ENCODE results near the gene ZNF800.
"Not testable (repeated sequence)": the region's sequence is repeated elsewhere in the genome, so short reads cannot be mapped to it uniquely, and the experiment has no call there.

Gene ZNF800, protein sequence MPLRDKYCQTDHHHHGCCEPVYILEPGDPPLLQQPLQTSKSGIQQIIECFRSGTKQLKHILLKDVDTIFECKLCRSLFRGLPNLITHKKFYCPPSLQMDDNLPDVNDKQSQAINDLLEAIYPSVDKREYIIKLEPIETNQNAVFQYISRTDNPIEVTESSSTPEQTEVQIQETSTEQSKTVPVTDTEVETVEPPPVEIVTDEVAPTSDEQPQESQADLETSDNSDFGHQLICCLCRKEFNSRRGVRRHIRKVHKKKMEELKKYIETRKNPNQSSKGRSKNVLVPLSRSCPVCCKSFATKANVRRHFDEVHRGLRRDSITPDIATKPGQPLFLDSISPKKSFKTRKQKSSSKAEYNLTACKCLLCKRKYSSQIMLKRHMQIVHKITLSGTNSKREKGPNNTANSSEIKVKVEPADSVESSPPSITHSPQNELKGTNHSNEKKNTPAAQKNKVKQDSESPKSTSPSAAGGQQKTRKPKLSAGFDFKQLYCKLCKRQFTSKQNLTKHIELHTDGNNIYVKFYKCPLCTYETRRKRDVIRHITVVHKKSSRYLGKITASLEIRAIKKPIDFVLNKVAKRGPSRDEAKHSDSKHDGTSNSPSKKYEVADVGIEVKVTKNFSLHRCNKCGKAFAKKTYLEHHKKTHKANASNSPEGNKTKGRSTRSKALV

DNA sequence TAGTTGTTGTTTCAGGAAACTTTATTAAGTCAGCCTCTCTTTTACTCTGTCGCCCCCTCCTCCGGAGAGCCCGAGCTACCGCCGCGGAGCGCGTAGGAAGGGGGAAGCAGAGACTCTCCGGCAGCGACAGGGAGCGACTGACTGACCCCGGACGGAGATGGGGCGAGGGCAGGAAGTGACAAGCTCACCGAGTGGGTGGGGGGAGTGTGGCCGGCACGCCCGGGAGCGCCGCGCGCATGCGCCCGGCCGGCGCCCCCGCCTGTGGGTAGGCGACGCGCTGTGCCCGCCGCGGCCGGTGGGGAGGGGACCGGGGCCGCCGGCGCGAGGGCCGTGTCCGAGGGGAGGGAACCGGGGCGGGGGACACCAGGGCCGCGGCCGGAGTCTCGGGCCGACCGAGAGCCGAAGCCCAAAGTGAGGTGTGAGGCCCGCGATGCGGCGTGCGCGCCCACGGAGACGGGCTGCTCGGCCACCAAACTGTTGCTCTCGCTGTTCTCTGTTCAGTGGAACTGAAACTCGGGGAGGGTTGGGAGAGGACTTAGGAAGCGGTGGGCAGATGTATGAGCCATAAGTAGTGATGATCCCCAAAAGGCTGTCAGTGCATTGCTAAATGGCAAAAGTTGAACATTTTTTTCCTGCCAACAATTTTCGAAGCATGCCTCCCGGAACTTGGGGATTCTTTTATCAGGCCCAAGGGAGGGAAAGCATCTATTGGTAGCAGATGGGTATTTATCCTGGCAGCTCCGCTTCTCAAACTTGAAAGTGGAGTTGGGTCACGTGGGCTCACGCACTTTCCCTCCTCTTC, at the start of gene ZNF800:
Gene ZNF800, minus strand, starts transcription at position 143 of the 802 bp plus-strand sequence. CDS start 1,151 bp downstream, outside the sequence.
- peak; percentile 94 for DNase-seq (ENCODE audit: low spot score)

DNA sequence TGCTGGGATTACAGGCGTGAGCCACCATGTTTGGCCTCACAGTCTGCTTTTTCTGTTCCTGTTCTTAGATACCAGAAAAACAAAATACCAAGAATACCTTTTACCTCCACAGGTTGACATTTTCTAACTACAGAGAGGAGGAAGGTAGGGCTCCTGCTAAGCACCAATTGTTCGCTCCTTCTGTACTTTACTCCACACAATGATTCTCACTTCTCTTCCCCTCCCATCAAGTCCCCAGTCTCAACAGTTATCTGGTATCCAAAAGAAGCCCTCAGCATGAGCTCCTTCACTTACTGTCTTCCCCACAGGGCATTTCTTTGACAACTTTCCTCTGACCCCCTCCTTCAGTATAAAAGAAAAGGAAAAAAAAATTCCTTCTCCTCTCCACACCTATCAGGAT, 47.7 kb upstream of the ZNF800 start:
- no peak for DNase-seq (ENCODE audit: low spot score)

DNA sequence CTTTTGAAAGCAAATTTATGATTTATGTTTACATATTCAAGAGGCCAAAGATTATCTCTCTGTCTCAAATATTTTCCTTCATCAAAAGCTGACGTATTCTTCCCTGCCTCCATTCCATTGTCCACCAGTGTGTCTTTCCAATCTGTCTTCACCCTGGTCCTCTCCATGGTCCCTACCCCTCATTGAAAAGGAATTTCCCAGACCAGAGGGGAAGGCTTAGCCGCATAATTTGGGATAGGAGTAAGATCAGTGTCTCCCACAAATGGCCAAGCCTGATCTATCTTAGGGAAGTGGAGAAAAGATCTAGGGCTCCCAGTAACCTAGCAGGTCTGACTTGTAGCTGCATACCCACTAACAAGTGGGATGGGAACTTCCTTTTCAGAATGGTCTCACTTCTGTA, 46.3 kb upstream of the ZNF800 start:
- DNase-seq (ENCODE audit: low spot score): no peak

DNA sequence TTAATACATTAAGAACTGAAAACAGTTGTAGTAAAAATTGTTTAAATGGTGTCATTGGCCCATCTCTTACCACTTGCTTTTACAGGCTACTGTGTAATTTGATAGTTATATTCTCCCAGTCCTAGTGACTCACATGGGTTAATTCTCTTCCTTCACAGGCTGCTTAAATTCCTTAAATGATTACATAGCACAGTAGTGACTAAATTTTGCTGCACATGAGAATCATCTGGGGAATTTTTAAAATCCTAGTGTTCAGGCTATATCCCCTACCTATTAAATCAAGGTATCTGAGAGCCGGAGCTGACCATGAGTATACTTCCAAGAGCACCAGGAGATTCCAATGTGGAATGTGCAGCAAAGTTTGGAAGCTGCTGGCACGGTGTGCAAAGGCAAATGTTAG, 45.3 kb upstream of the ZNF800 start:
- no peak for DNase-seq (ENCODE audit: low spot score)

DNA sequence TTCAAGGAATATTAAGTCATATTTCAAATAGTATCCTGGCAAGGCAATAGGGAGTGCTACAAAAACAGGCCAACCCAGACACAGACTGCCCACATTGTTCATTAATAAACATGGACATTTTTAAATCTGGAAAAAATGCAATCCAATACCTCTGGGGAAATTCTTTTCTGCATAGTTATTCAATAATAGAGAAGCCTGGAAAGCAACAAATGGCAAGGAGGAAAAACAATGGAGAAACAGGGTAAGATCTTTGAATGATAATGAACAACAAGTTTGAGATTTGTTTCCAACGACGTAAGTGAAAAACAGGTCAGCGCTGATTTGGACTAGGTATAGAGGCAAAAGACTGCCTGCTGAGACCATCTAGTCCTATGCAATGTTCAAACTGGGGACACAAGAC, 44.7 kb upstream of the ZNF800 start:
- no peak for DNase-seq (ENCODE audit: low spot score)

DNA sequence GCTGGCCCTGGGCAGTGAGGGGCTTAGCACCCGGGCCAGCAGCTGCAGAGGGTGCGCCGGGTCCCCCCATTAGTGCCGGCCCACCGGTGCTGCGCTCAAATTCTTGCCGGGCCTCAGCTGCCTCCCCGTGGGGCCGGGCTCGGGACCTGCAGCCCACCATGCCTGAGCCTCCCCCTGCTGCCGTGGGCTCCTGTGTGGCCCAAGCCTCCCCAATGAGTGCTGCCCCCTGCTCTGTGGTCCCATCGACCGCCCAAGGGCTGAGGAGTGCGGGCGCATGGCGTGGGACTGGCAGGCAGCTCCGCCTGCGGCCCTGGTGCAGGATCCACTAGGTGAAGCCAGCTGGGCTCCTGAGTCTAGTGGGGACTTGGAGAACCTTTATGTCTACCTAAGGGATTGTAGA, 36.8 kb upstream of the ZNF800 start:
- not testable (repeated sequence) for DNase-seq (ENCODE audit: low spot score)

DNA sequence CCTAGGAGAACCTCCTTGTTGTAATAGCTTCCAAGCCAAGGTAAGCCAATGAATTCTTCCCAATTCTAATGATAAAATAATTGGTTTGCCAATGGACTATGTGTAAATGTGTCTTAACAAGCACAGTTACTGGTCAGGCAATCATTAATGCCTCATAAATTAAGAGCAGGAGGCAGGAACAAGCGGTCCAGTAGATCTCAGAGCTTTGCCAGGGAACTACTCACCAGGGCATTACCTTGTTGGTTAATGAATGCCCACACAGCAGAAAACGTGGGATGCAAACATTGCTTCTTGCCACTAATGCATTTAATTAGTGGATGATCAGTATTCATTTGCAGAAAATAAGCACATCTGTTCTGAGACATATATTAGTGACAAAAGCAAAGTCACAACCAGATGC, 26.7 kb upstream of the ZNF800 start:
- DNase-seq (ENCODE audit: low spot score): no peak

DNA sequence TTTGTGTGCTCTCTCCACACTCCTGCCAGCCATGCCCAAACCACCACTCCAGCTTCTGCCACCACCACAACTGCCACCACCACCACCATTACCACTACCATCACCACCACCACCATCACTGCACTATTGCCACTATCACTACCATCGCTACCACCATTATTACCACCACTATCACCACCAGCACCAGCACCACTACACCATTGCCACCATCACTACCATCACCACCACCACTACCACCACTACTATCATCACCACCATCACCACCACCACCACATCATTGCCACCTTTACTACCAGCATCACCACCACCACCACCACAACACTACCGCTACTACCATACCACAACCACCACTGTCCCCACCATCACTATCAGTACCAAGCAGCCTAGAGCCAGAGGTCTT, 26.0 kb upstream of the ZNF800 start:
- no peak for DNase-seq (ENCODE audit: low spot score)

DNA sequence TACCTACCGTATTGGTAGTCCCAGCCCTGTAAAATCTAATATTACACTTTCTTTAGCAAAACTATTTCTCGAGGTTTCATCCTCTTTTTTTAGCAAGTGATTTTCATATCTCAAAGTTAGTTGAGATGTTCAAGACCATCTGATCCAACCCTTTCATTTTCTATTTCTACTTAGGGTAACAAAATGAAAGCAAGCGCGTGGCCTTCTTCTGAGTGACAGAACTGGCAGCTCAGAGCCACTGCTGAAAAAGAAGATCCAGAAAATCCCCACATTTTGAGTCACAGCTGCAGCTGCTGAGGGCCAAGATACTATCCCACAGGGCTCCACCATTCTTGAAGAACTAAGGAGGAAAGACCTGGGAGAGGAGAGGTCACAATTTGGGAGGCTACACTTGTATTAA, 24.8 kb upstream of the ZNF800 start:
- no peak for DNase-seq (ENCODE audit: low spot score)

DNA sequence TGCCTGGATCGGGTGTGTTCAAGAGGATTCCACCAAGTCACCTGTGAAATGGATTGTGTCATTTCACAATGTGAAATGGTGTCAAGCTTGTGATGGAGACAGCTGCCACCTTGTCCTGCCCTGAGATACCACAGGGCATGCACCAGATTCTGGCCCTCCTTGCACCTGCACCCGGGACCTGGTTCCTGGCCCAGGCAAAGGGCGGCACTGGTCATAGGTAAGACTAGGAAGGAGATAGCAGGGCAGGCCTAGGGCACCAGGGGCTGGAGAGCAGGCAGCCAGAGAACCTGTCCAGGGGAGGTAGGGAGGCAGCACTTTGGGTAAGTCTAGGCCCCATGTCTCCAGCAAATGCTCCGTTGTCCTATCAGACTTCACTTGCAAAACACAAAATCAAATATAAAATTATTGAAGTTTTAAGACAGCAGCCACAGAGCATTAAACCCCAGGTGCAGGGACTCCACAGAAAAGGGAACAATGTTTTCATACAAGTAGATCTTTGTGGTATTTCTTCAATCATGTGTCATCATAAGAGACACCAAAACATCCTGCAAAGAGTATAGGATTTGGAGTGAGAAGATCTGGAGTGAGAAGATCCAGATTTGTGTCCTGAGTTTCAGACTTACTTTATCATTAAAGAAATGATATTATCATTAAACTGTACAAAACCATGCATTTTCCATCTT, 22.7 kb upstream of the ZNF800 start:
- no peak for DNase-seq (ENCODE audit: low spot score)

DNA sequence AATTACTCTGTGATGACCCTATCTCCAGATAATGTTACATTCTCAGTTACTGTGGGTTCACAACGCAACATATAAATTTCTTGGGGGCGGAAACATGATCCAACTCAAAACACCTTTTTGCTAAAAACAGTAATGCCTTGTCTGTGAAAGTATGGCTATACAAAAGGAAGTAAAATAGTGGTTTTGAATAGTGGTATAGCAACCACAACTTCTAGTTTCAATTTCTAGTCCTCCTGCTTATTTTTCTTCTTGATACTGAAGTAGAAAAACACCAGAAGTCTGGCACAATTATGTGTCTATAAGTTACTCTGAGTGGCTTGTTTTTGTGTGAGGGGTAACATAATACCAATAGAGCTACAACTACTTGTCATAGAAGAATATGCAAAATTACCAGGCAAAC, 21.5 kb upstream of the ZNF800 start:
- peak; percentile 51 for DNase-seq (ENCODE audit: low spot score)

DNA sequence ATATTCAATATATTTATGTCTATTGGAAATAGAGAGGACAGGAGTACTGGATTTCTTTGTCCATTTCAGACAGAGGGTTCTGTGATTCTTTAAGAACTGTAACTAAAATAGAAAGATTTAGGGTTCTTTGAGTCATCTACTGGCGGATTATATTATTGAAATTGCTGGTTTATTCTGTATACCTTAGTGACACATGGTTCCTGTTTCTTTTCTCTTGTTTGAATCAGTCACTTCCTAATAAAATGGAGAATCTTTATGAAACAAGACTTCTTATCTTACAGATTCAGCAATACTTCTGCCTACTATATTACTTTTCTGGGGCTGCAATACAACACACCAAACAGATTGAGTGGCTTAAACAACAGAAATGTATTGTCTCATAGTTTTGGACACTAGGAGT, 20.8 kb upstream of the ZNF800 start:
- peak; percentile 27 for DNase-seq (ENCODE audit: low spot score)

DNA sequence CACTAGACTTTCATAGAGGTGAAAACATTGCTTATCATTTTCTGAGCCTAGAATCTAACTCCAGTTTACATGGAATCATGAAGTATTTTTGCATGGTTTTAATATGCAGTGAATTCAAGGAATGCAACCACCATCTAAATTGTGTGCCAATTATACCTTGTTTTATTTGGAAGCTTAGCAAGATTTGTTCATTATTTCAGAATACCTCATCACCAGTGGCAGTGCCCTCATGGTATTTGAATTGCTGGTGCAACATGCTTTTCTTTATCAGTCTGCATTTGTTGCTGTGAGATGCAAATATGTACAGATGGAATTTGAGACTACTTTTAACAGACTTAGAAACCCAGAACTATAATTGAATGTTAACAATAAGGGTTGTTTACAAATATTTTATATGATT, 18.7 kb upstream of the ZNF800 start:
- DNase-seq (ENCODE audit: low spot score): no peak

DNA sequence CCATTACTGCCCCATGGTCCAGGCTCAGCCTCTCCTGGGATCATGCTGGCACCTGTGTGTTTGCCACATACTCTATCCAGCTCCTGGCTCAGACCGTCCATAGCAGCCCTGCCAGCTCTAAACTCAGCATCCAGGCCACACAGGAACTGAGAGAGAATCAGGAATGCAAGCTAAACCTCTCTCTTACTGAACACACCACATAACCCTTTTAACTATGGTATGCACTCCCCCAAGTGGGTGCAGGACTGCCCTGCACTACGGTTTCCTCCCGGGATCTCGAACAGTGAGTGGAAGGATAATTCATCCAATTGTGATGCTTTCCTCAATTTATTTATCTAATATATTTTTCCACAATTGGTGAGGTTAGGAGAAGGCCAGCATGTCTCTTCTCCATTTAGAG, 17.1 kb upstream of the ZNF800 start:
- no peak for DNase-seq (ENCODE audit: low spot score)

DNA sequence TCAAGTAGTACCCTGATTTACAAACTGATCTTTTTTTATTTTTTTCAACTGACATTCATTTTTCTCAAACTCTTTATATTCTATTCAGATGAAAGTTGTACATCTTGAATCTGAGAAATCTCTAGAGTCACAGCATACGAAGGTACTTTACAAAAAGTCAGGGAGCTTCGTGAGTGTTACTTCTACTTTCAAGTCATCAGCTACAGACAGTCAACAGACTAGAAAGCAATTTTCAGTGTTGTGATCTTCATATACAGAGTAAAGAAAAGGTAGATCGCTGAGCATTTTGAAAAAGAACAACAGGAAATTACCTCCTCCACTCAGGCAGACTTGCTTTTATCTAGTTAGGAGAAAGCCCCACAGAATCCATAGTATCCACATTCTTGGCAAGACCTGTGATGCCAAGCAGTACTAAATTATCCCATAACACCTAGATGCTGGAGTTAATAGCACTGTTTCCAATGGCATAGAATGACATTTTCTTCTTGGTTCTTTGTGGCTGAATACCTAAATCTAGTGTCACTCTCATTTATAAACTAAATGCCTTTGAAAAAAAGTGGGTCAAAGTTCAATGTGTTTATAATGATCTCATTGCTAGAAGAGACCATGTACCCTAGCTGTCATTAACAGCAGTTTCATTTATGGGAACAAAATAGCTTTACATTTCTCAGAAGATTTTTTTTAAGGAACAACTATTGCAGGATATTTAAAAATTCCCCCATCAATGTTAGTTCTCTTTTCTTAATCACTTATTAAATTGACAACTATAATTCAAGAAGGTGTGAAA, 12.0 kb upstream of the ZNF800 start:
- no peak for DNase-seq (ENCODE audit: low spot score)

DNA sequence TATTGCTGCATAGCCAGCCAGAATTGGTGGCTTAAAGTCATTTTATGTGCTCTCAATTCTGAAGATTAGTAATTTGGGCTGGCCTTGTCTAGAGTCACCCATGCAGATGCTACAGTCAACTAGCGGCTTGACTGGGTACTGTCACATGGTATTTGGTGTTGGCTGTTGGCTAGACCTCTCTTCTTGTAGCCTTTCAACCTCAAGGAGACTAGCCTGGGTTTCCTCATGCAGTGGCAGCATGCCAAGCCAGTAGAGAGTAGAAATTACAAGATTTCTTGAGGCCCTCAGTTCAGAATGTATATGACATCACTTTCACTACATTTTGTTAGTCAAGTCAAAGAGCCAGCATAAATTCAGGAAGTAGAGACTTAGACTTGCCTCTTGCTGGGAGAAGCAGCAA, 3.7 kb upstream of the ZNF800 start:
- peak; percentile 71 for DNase-seq (ENCODE audit: low spot score)

DNA sequence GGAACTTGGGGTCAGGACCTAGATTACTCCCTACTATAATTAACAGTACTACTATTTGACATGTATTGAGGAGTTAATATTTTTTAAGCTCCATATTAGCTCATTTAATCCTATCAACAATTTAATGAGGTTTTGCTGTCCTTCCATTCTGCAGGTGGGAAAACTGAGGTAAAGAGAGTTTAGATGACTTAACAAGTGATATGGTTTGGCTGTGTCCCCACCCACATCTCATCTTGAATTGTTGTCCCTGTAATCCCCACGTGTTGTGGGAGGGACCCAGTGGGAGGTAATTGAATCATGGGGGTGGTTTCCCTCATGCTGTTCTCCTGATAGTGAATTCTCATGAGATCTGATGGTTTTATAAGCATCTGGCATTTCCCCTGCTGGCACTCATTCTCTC, 2.6 kb upstream of the ZNF800 start:
- not testable (repeated sequence) for DNase-seq (ENCODE audit: low spot score)

DNA sequence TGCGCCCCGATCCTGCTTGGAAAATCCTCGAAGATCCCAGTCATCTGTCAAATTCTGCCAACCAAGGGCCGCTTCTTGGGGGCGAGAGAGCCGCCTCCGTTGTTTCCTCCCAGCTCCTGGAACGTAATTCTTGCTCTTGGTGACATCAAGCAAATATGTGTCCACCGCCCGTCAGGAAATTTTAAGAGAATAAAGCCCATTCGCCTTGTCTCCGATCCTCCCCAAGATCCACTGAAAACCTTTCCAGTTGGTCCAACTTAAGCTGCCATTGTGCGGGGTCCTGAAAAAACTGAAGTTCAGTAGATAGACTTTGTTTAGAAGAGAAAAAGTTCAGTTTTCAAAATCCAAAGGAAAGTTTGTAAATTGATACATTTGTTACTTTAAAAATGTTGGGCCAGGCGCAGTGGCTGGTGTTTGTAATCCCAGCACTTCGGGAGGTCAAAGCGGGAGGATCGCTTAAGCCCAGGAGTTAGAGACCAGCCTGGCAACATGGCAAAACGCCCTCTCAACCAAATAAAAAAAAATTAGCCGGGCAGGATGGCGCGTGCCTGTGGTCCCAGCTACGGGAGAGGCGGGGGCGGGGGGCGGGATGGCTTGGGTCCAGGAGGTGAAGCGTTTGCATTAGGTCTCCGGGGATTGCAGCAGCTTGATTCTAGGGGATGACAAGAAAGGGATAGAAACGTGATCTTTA, 1.0 kb upstream of the ZNF800 start:
- DNase-seq (ENCODE audit: low spot score): no peak

DNA sequence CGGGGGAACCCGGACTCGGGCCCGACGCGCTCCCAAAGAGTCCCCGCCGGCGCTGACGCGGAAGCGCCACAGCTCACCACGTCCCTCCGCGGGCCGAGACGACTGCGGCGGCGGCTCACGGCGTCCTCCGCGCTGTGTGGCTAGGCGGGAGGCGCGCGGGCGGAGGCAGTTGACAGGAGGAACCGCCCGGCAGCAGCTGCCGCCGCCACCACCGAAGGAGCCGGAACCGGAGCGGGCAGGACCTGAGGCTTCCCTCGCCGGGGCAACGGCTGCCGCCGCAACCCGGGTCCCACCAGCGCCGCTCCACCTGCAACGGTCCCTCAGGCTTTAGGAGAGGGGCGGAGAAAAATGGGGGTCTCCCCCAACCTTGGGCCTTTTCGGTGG, 334 bp downstream of the ZNF800 start:
- DNase-seq (ENCODE audit: low spot score): peak; percentile 74

DNA sequence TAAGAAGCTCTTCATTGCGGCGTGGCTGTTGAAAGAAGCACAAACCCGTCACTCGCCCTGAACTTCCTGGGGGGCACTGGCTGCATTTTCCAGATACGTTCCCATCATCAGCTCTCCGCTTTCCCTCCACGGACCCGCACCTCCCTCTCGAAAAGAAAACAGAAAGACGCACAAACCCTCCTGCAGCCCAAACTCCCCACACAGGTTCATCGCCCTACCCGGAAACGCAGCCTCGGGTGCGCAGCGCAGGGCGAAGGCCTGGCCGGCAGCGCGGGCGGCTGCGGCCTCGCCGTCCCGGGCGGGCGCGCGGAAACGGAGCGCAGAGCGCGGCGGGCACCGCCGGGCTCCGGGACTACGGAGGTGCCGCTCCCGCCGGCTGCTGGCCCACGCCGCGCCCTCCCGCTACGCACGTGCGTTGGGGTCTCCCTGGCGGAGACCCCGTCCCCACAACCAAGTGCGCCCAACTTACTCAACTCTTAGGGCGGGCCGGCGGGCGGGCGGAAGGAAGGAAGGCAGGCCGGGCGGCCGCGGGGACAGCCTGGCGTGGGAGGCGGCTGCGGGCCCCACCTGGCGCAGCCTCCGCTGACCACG, 822 bp downstream of the ZNF800 start:
- DNase-seq (ENCODE audit: low spot score): peak; percentile 72
